ENCODE measurements around the gene PRMT7.

Gene PRMT7

GRCh38 chr16:68310774-68311511 lies at the start of gene PRMT7, which contains the start of gene SLC7A6OS:
Gene PRMT7 (plus strand): TSS chr16:68311019. CDS start chr16:68315980, 4,961 bp downstream.
Gene SLC7A6OS (minus strand): TSS chr16:68310946. CDS start chr16:68310926, 20 bp downstream.
- DNase-seq, result peak; percentile 80

- DNase-seq, result no peak
Observed at GRCh38 chr16:68263559-68264127, 47.2 kb upstream of the PRMT7 start.

- DNase-seq, result peak; percentile 56
Observed at GRCh38 chr16:68264128-68265077, 46.4 kb upstream of the PRMT7 start, which contains the start of gene SLC7A6. Gene SLC7A6 (plus strand): TSS chr16:68264526. CDS start chr16:68274727, 10,201 bp downstream.

GRCh38 chr16:68265078-68265920 lies 45.5 kb upstream of the PRMT7 start:
- DNase-seq, result no peak

GRCh38 chr16:68267612-68268405 lies 43.0 kb upstream of the PRMT7 start:
- no peak for DNase-seq

- DNase-seq, result no peak
Observed at GRCh38 chr16:68269793-68270192, 41.0 kb upstream of the PRMT7 start.

GRCh38 chr16:68270353-68270752 lies 40.5 kb upstream of the PRMT7 start:
- DNase-seq, result no peak

- no peak for DNase-seq
Observed at GRCh38 chr16:68272507-68273209, 38.2 kb upstream of the PRMT7 start.

GRCh38 chr16:68273459-68273858 lies 37.4 kb upstream of the PRMT7 start:
- DNase-seq, result no peak

- DNase-seq, result no peak
Observed at GRCh38 chr16:68273896-68274295, 36.9 kb upstream of the PRMT7 start.

GRCh38 chr16:68274441-68274840 lies 36.4 kb upstream of the PRMT7 start:
- DNase-seq, result no peak

GRCh38 chr16:68275611-68276191 lies 35.1 kb upstream of the PRMT7 start:
- no peak for DNase-seq

GRCh38 chr16:68276223-68276622 lies 34.6 kb upstream of the PRMT7 start:
- no peak for DNase-seq

- DNase-seq, result no peak
Observed at GRCh38 chr16:68279726-68280558, 30.9 kb upstream of the PRMT7 start.

GRCh38 chr16:68281368-68282063 lies 29.3 kb upstream of the PRMT7 start:
- no peak for DNase-seq

GRCh38 chr16:68282064-68282452 lies 28.8 kb upstream of the PRMT7 start:
- no peak for DNase-seq

- DNase-seq, result no peak
Observed at GRCh38 chr16:68283346-68283745, 27.5 kb upstream of the PRMT7 start.

GRCh38 chr16:68283801-68284598 lies 26.8 kb upstream of the PRMT7 start:
- no peak for DNase-seq

Data from NK-92 treated with Interleukin-12 subunit alpha and Interleukin-12 subunit beta, amount 100 ng/mL, for 24 hours (cell line).